Stimulated activated CD4-positive, alpha-beta T cell treated with anti-CD3 and anti-CD28 coated beads, Interleukin-1b, Interleukin-23, amount 100 ng/mL, for 24 hours (primary cell): ENCODE results near the gene ZNF784.

Source experiments
- DNase-seq, 4 experiments: peaks; one replicate each; pipeline ENCODE4 v3.0.0-alpha.2; 2020; ENCODE audit warnings: low read depth in 4 of 4, low spot score in 1 of 4

The ZNF784 gene

GRCh38 chr19:55621673-55622231 lies 2.6 kb downstream of the ZNF784 start:
- DNase-seq: no peak

GRCh38 chr19:55621205-55621672 lies 3.1 kb downstream of the ZNF784 start:
- no peak for DNase-seq

GRCh38 chr19:55620410-55621204 lies 3.8 kb downstream of the ZNF784 start:
- no peak for DNase-seq

- no peak for DNase-seq
Measured at GRCh38 chr19:55619286-55619685, 5.1 kb downstream of the ZNF784 start.

GRCh38 chr19:55618426-55618825 lies 5.9 kb downstream of the ZNF784 start:
- DNase-seq: no peak

GRCh38 chr19:55617426-55617825 lies 6.9 kb downstream of the ZNF784 start:
- no peak for DNase-seq

GRCh38 chr19:55616395-55616875 lies 7.9 kb downstream of the ZNF784 start:
- DNase-seq: no peak

GRCh38 chr19:55615543-55616394 lies 8.6 kb downstream of the ZNF784 start:
- DNase-seq: no peak

- no peak for DNase-seq
Measured at GRCh38 chr19:55614711-55615542, 9.4 kb downstream of the ZNF784 start.

- no peak for DNase-seq
Measured at GRCh38 chr19:55613930-55614710, 10.2 kb downstream of the ZNF784 start.

GRCh38 chr19:55613396-55613795 lies 11.0 kb downstream of the ZNF784 start:
- DNase-seq: no peak

- DNase-seq: no peak
Measured at GRCh38 chr19:55611983-55612645, 12.3 kb downstream of the ZNF784 start.

- no peak for DNase-seq
Measured at GRCh38 chr19:55611300-55611982, 12.9 kb downstream of the ZNF784 start.

GRCh38 chr19:55609326-55609725 lies 15.0 kb downstream of the ZNF784 start:
- no peak for DNase-seq

GRCh38 chr19:55606817-55607216 lies 17.5 kb downstream of the ZNF784 start:
- no peak for DNase-seq

GRCh38 chr19:55606471-55606787 lies 17.9 kb downstream of the ZNF784 start:
- no peak for DNase-seq

GRCh38 chr19:55605637-55606470 lies 18.5 kb downstream of the ZNF784 start, which contains the start of gene ZNF865:
Gene ZNF865, plus strand, starts transcription at chr19:55605647. Its CDS starts 7,972 bp downstream, at chr19:55613619.
- peak in 2 of 4 experiments; percentile 59 to 65 for DNase-seq

- DNase-seq: peak; percentile 97 to 99 (median 98)
Measured at GRCh38 chr19:55605207-55605636, 19.1 kb downstream of the ZNF784 start.
